MM.1S (cell line): ENCODE results near the gene ACBD6.
"Not testable (repeated sequence)": the region's sequence is repeated elsewhere in the genome, so short reads cannot be mapped to it uniquely, and the experiment has no call there.

Experiments used
- DNase-seq: peaks from one replicate; pipeline ENCODE4 v3.0.0-alpha.2; 2015
- H2AFZ ChIP-seq: fragments of 300-600 bp; sonication (generic); 2 replicates; pipeline ENCODE4 v1.6.0; 2016; ENCODE audit warnings: antibody characterized with exemption, low read length
- H3F3A ChIP-seq: fragments of 300-600 bp; sonication (generic); 2 replicates; pipeline ENCODE4 v1.6.1; 2016; ENCODE audit warnings: mild to moderate bottlenecking, antibody characterized with exemption, low read length, moderate library complexity, mixed read lengths; ENCODE audit not compliant: insufficient read depth
- H3K27ac ChIP-seq: fragments of 300-600 bp; sonication (generic); 2 replicates; pipeline ENCODE4 v1.5.1; 2016; ENCODE audit warnings: mild to moderate bottlenecking, low read length
- H3K27me3 ChIP-seq: fragments of 300-600 bp; sonication (generic); replicated peaks from 2 replicates; pipeline ENCODE4 v1.6.0; 2016; ENCODE audit warnings: low read length; ENCODE audit not compliant: insufficient read depth
- H3K36me3 ChIP-seq: fragments of 300-600 bp; sonication (generic); replicated peaks from 2 replicates; pipeline ENCODE4 v1.6.1; 2016; ENCODE audit warnings: mild to moderate bottlenecking, low read length, mixed read lengths; ENCODE audit not compliant: insufficient read depth
- H3K4me1 ChIP-seq: fragments of 300-600 bp; sonication (generic); 2 replicates; pipeline ENCODE4 v1.6.1; 2016; ENCODE audit warnings: low read length, mixed read lengths
- H3K4me2 ChIP-seq: fragments of 300-600 bp; sonication (generic); 2 replicates; pipeline ENCODE4 v1.6.0; 2016; ENCODE audit warnings: low read depth, low read length
- H3K4me3 ChIP-seq: fragments of 300-600 bp; sonication (generic); 2 replicates; pipeline ENCODE4 v1.5.1; 2016; ENCODE audit warnings: low read length, mixed read lengths
- H3K79me2 ChIP-seq: fragments of 300-600 bp; sonication (generic); 2 replicates; pipeline ENCODE4 v1.6.1; 2016; ENCODE audit warnings: mixed run types, low read length, mixed read lengths
- H3K9ac ChIP-seq: fragments of 300-600 bp; sonication (generic); 2 replicates; pipeline ENCODE4 v1.6.1; 2016; ENCODE audit warnings: low read length, mixed read lengths
- H3K9me2 ChIP-seq: fragments of 300-600 bp; sonication (generic); replicated peaks from 2 replicates; pipeline ENCODE4 v1.6.1; 2016; ENCODE audit warnings: mild to moderate bottlenecking, low read length, mixed read lengths; ENCODE audit not compliant: insufficient read depth
- H3K9me3 ChIP-seq: fragments of 300-600 bp; sonication (generic); replicated peaks from 2 replicates; pipeline ENCODE4 v1.6.1; 2016; ENCODE audit warnings: mild to moderate bottlenecking, low read length, mixed read lengths; ENCODE audit not compliant: insufficient read depth
- H4K20me1 ChIP-seq: fragments of 300-600 bp; sonication (generic); 2 replicates; pipeline ENCODE4 v1.6.1; 2016; ENCODE audit warnings: mild to moderate bottlenecking, low read length, moderate library complexity, mixed read lengths; ENCODE audit not compliant: insufficient read depth
- CTCF ChIP-seq: fragments of 300-600 bp; sonication (generic); IDR thresholded peaks from 2 replicates; pipeline ENCODE4 v1.5.1; 2016; ENCODE audit warnings: antibody characterized with exemption, low read length, mixed read lengths
- EZH2 ChIP-seq: fragments of 300-600 bp; sonication (generic); optimal IDR thresholded peaks from 2 replicates; pipeline ENCODE3; 2017; ENCODE audit warnings: low read depth, mild to moderate bottlenecking, antibody characterized with exemption, low read length, mixed read lengths
- EZH2phosphoT487 ChIP-seq: fragments of 300-600 bp; sonication (generic); IDR thresholded peaks from 2 replicates; pipeline ENCODE4 v1.6.1; 2018; ENCODE audit warnings: antibody characterized with exemption, low read length

The ACBD6 gene

GRCh38 chr1:180421614-180422013, 80.8 kb downstream of the ACBD6 start:
- Histone ChIP-seq H3K4me3 (no peak overlapping the region), H3K4me2 (no peak overlapping the region), H3K9me2 (no peaks in the 10 kb centered on the region), H2AFZ (no peak overlapping the region), H3K36me3 (no peaks in the 10 kb centered on the region), H3K27ac (no peak overlapping the region), H4K20me1 (no peaks in the 10 kb centered on the region), H3K9ac (no peak overlapping the region), H3F3A (no peaks in the 10 kb centered on the region), H3K9me3 (no peaks in the 10 kb centered on the region), H3K4me1 (no peaks in the 10 kb centered on the region), H3K27me3 (no peaks in the 10 kb centered on the region), H3K79me2 (0 out of 2 replicates have a peak, but pooled peaks cover 5% of the 10 kb centered on the region)
- TF ChIP-seq CTCF (no peak), EZH2phosphoT487 (no peak), EZH2 (no peak)
- DNase-seq: no peak

GRCh38 chr1:180421145-180421544, 81.2 kb downstream of the ACBD6 start:
- not testable (repeated sequence) for DNase-seq, H3K9me3 ChIP-seq, H3K4me3 ChIP-seq, H3K79me2 ChIP-seq, H2AFZ ChIP-seq, H3K9ac ChIP-seq, H3K4me1 ChIP-seq, H4K20me1 ChIP-seq, H3K27me3 ChIP-seq, H3K27ac ChIP-seq, H3F3A ChIP-seq, H3K9me2 ChIP-seq, H3K4me2 ChIP-seq, H3K36me3 ChIP-seq

GRCh38 chr1:180415985-180416633, 86.3 kb downstream of the ACBD6 start:
- Histone ChIP-seq H3K4me1 (no peaks in the 10 kb centered on the region), H3K9me3 (no peaks in the 10 kb centered on the region), H3K9me2 (no peaks in the 10 kb centered on the region)

More at GRCh38 chr1:180415985-180416633, 86.3 kb downstream of the ACBD6 start:
- H3K27me3 ChIP-seq: no peaks in the 10 kb centered on the region
- no peaks in the 10 kb centered on the region for H3F3A ChIP-seq
- H3K36me3 ChIP-seq: no peaks in the 10 kb centered on the region; the same call in 1 of the 2 replicates
- no peak overlapping the region for H3K27ac ChIP-seq
- H2AFZ ChIP-seq: no peak overlapping the region
- H3K4me3 ChIP-seq: no peak overlapping the region
- TF ChIP-seq EZH2phosphoT487 (no peak), CTCF (peak; percentile 88)
- H3K4me2 ChIP-seq: no peak overlapping the region
- no peak overlapping the region for H3K9ac ChIP-seq
- peaks cover 9% of the 10 kb centered on the region; the same call in 1 of the 2 replicates for H3K79me2 ChIP-seq
- no peaks in the 10 kb centered on the region for H4K20me1 ChIP-seq
- DNase-seq: peak; percentile 67
